ENCODE results near the gene BFAR.
A peak's percentile ranks its signal among the peaks of the same experiment; 100 is the strongest.
"Not testable (repeated sequence)": the region's sequence is repeated elsewhere in the genome, so short reads cannot be mapped to it uniquely, and the experiment has no call there.

The BFAR gene

DNA sequence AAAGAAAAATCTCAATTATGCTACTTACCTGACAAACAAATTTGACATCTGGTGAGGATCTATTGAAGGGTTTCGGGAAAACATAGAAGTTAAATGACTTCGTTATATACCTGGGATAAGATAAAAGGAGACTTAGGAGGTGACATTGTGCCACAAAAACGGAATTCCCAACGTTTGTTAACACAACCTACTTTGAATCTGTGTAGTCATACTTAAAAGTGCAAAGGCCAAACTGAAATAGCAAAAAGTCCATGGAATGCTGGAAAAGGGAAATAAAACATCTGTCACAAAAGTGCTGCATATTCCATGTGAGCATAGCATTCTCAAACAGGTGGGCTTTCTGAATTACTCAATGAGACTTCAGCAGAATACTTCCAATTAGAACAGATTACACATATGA lies 5.7 kb upstream of the BFAR start:
- H3K4me3 ChIP-seq (ENCODE audit: low read length), result no peak overlapping the region
- TF ChIP-seq, protein P1, sequence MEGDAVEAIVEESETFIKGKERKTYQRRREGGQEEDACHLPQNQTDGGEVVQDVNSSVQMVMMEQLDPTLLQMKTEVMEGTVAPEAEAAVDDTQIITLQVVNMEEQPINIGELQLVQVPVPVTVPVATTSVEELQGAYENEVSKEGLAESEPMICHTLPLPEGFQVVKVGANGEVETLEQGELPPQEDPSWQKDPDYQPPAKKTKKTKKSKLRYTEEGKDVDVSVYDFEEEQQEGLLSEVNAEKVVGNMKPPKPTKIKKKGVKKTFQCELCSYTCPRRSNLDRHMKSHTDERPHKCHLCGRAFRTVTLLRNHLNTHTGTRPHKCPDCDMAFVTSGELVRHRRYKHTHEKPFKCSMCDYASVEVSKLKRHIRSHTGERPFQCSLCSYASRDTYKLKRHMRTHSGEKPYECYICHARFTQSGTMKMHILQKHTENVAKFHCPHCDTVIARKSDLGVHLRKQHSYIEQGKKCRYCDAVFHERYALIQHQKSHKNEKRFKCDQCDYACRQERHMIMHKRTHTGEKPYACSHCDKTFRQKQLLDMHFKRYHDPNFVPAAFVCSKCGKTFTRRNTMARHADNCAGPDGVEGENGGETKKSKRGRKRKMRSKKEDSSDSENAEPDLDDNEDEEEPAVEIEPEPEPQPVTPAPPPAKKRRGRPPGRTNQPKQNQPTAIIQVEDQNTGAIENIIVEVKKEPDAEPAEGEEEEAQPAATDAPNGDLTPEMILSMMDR (IDR thresholded peaks at IDR 0.05; ENCODE audit: insufficient read depth, low read depth, low read length, missing control alignments), result no peak
- DNase-seq (ENCODE audit: low read depth), result no peak

DNA sequence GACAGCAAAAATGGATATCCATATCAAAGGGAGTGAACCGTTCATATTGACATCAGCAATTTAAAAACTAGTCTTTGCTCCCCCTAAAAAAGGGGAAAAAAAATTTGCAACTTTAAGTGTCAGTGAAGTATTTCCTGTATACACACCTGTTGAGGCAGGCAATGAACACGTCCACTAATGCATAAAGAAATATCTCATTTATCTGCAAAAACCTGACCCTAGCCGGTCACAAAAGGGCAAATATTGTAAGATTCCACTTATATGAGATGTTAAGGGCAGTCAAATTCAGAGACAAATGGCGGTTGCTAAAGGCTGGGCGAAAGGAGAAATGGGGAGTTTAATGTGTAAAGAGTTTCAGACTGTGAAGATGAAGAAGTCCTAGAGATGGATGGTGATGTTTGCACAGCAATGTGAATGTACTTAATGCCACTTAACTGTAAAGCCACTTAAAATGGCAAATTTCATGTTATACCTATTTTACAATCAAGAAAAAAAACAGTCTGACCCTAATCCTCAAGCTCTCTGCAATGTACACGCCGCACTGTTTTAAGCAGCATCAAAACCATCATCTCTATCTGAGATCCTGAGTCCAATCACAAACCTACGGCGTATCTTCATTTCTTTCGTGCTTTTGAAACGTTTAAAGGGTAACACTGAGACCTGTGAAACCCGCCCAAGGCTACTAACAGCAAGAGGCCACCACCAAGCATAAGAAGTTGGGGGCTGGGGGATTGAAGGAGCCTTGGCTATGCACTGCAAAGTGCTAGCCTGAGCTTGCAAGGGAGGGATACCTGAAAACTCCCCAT lies 3.7 kb upstream of the BFAR start:
- TF ChIP-seq, protein P1 (IDR thresholded peaks at IDR 0.05; ENCODE audit: insufficient read depth, low read depth, low read length, missing control alignments), result no peak
- peak overlapping the region; percentile 94 for H3K4me3 ChIP-seq (ENCODE audit: low read length)
- DNase-seq (ENCODE audit: low read depth), result no peak

DNA sequence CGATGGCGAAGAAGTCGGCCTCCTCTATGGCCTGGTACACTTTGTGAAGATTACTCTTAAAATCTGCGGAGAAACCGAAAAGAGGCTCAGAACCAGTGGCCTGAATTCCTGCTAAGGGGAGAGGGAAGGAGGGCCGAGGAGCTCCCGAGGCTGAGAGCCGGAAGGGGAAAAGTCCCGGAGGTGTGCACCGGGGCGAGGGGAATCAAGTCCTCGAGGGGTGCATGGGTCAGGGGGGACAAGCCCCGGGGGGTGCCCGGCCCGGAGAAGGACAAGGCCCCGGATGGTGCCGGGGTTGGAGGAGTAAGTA lies 3.2 kb upstream of the BFAR start:
- peak overlapping the region; percentile 94 for H3K4me3 ChIP-seq (ENCODE audit: low read length)
- TF ChIP-seq, protein P1 (IDR thresholded peaks at IDR 0.05; ENCODE audit: insufficient read depth, low read depth, low read length, missing control alignments), result no peak
- no peak for DNase-seq (ENCODE audit: low read depth)

DNA sequence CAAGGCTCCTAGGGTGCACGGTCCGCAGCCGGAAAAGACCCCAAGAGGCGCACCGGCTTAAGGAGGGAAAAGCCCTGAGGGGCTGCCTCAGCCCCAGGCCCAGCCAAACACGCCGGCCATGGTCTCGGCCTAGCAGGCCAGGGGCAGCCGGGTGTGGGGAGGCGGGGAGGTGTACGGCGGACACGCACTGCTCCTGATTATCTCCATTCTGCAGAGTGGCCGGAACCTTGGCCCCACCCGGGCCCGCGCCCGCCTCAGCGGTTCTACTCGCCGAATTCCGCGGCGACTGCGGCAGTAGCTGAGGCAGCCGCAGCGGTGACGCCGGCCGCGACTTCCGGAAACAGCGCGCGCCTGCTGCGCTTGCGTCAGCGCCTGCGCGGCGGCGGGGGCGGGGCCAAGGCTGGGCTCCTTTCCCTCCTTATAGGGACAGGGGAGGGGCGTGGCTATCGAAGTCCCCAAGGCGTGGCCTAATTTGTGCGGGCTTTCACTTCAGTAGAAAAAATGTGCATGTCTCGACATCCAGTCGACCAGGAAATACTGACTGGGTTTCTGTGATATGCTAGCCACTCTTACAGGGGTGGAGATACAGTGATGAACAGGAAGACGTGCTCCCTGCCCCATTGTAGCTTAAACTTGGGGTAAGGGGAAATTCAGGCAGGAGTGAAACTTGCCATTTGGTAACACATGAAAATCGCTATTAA lies 2.7 kb upstream of the BFAR start, which contains the start of gene PARN:
PARN (minus strand) TSS at position 342 of the 701 bp plus-strand sequence; CDS start at position 207, 135 bp downstream.
- peak within 1 kb of the TSS; percentile 94 for H3K4me3 ChIP-seq (ENCODE audit: low read length)
- TF ChIP-seq, protein P1 (IDR thresholded peaks at IDR 0.05; ENCODE audit: insufficient read depth, low read depth, low read length, missing control alignments), result no peak
- DNase-seq (ENCODE audit: low read depth), result peak; percentile 98

DNA sequence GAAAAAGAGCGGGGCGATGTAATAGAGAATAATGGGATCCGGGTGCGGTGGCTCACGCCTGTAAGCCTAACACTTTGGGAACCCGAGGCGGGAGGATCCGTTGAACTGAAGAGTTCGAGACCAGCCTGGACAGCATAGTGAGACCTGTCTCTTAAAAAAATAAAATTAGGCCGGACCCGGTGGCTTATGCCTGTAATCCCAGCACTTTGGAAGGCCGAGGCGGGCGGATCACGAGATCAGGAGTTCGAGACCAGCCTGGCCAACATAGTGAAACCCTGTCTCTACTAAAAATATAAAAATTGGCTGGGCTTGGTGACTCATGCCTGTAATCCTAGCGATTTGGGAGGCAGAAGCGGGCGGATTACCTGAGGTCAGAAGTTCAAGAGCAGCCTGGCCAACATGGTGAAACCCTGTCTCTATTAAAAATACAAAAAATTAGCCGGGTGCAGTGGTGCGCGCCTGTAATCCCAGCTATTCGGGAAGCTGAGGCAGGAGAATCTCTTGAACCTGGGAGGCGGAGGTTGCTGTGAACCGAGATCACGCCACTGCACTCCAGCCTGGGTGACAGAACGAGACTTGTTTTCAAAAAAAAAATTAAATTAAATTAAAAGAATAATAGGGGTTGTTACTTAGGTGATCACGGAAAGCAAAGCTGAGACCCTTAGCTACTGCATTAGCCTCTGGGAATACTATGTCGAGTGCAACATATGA lies 2.0 kb upstream of the BFAR start:
- DNase-seq (ENCODE audit: low read depth), result not testable (repeated sequence)
- peak overlapping the region; percentile 25 for H3K4me3 ChIP-seq (ENCODE audit: low read length)

DNA sequence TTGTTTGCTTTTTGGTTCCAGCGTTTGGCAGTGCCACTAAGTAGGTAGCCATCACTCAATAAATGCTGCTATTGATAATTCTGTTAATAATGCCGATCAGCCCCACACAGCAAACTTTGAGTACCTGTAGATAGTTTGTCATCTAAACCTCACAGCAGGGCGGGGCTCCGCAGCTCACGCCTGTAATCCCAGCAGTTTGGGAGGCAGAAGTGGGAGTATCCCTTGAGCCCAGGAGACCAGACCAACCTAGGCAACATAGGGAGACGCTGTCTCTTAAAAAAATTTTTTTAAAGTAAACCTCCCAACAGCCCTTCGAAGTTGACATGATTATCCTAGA lies 1.6 kb downstream of the BFAR start:
- TF ChIP-seq, protein P1 (IDR thresholded peaks at IDR 0.05; ENCODE audit: insufficient read depth, low read depth, low read length, missing control alignments), result no peak
- DNase-seq (ENCODE audit: low read depth), result no peak
- peak overlapping the region; percentile 84 for H3K4me3 ChIP-seq (ENCODE audit: low read length)

DNA sequence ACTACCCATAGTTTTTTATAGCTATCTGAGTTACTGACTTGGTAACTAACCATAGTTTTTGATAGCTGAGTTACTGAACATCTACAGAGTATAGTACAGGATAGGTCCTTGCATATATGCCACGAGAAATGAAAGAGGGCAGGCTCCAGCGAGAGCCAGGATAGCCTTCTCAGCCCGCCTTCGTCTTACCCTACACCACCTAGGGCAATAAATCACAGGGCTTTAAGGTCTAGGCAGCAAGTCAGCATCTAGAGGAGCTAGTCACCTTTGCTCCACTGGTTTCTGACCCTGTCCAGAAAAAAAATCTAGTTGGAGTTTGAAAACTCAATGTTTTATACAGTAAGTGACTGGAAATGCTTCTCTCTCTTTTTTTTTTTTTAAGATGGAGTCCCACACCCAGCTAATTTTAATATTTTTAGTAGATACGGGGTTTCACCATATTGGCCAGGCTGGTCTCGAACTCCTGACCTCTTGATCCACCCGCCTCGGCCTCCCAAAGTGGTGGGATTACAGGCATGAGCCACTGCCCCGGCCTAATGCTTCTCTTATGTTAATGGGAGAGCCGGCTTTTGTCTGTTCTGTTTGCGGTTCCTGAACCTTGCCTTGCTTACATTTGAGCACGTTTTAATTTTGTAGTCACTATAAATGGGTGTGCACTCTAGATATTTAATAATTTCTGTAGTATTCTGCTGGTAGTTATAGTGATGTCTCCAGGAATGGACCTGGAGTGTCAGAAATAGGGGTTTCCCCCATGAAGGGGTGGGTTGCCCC lies 2.8 kb downstream of the BFAR start:
- TF ChIP-seq, protein P1 (IDR thresholded peaks at IDR 0.05; ENCODE audit: insufficient read depth, low read depth, low read length, missing control alignments), result no peak
- DNase-seq (ENCODE audit: low read depth), result no peak
- H3K4me3 ChIP-seq (ENCODE audit: low read length), result no peak overlapping the region

DNA sequence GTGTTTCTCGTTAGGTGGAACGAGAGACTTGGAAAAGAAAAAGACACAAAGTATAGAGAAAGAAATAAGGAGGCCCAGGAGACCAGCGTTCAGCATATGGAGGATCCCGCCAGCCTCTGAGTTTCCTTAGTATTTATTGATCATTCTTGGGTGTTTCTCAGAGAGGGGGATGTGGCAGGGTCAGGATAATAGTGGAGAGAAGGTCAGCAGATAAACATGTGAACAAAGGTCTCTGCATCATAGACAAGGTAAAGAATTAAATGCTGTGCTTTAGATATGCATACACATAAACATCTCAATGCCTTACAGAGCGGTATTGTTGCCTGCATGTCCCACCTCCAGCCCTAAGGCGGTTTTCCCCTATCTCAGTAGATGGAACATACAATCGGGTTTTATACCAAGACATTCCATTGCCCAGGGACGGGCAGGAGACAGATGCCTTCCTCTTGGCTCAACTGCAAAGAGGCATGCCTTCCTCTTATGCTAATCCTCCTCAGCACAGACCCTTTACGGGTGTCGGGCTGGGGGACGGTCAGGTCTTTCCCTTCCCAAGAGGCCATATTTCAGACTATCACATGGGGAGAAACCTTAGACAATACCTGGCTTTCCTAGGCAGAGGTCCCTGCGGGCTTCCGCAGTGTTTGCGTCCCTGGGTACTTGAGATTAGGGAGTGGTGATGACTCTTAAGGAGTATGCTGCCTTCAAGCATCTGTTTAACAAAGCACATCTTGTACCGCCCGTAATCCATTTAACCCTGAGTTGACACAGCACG lies 3.6 kb downstream of the BFAR start:
- not testable (repeated sequence) for DNase-seq (ENCODE audit: low read depth); H3K4me3 ChIP-seq (ENCODE audit: low read length)

DNA sequence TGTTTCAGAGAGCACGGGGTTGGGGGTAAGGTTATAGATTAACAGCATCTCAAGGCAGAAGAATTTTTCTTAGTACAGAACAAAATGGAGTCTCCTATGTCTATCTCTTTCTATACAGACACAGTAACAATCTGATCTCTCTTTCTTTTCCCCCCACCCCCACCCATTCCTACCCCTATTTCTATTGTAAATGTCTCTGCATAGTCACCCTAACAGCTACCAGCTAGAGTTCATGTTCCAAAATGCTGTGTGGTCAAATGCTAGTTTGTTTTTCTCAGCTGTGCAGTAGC lies 4.1 kb downstream of the BFAR start:
- DNase-seq (ENCODE audit: low read depth); H3K4me3 ChIP-seq (ENCODE audit: low read length): not testable (repeated sequence)
